Endometrial microvascular endothelial cells (primary cell): ENCODE results near the gene ACOXL. TPM values are rescaled to one million over a fixed set of nuclear protein-coding genes. Genes with fewer than 3 reads are reported as not detected.

Source experiments
- in situ Hi-C: cut with HindIII; loops from 2 replicates; pipeline ENCODE4 v1.10.0; 2017; ENCODE audit warnings: low sequenced_read_pairs, low pct_unique_long_range_greater_than_20kb; ENCODE audit errors: inconsistent ontology term
- total RNA-seq: library from RNA; depleted of rRNA; stranded (reverse); fragments of >200 nt; gene quantifications from one replicate; pipeline ENCODE4 v1.2.3, GENCODE V29; 2015; ENCODE audit errors: inconsistent ontology term

Gene ACOXL
- total RNA-seq, 1 donor from 2014 or later, result not detected

DNA sequence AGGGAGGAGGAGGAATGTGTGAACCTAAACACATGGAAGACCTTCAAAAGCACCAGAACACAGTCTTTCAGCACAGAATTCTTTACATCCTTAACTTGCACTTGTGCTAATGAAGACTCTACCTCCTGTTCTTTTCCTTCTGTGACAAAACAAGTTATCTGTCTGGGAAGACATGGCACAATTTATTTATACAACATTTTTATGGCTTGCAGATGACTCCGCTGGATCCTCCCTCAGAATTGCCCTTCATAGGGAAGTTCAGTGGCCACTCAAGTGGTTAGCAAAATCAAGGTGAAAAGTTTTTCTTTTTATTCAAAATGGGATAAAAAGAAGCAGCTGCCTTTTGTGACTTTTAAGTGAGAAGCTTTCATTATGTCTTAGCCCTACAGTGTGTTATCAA, 409.7 kb downstream of the ACOXL start:
- in situ Hi-C loops, result no loop called here

DNA sequence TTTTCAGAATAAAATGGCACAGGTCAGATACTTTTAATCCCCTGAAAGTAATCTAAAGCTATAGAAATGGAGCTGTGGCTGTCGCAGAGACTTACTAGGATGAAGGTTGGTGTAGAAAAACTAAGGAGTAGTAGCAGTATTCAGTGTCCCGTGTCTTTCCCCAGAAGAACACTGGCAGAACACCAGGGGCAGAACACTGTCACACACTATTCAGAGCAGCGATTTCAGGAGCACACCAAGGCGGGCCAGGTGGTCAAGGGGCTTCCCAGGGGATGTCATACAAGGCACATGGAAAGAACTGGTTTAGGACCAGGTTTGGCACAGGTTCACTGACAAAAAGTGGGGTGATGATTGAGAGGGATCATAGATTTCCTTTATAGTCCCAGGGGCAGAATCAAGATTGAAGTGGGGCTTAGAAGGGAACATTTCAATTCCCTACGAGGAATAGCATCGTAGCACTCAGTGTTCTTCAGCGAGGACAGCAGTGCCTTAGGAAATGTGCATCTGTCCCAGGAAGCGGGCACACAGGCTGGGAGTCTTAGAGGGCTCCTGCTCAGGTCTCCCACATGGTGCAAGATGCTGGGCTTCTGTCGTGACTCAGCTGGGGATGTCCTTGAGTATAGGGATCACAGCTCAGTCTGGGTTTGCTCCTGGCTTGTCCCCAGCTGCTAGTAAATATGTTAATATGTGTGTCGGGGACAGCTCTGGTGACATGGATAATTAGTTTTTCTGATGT, 410.9 kb downstream of the ACOXL start:
- in situ Hi-C loops, result no loop called here

DNA sequence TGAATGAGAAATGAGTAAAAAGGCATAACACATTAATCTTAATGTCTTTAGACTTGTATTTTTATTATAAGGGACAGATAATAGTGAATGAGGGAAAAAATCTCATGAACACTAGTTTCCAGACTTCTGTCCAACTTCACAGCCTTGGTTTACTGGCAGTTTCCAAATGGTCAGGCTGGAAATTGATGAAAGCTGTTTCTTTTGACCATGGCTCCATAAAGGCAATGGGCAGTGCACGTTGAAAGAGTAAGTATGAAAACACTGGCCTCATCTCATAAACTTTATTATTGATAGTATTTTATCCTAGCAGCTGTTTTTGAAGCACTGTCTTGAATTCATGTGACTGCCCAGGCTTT, 411.4 kb downstream of the ACOXL start:
- in situ Hi-C loops, result no loop called here

DNA sequence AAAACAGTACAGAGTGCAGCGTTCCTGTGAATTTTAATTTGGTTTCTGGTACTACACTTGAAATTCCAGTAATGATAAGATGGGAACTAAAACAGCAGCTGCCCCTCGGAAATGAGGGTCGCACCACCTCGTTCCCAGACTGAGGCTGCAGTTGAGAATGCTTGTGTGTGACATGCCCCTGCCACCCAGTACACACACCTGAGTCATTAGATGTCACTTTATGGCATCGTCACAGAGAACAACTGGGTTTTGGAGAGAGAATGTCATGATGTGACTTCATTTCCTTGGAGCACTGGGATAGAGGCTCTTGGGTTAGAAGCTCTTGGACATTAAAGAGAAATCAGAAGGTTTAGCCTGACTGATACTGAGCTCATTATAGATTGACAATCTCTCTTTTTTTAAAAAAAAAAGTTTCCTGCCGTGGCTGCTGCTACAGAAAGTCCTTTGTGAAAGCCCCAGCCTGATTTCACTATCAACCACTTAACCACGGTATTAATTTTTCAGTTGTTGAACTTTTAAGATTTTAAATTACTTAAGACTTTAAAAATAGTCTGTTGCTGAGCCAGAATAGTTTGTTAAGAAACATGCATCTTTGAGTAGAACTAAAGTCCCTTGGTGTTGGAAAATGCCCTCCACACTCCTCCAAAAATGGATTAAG, 412.9 kb downstream of the ACOXL start:
- in situ Hi-C loops, result no loop called here

DNA sequence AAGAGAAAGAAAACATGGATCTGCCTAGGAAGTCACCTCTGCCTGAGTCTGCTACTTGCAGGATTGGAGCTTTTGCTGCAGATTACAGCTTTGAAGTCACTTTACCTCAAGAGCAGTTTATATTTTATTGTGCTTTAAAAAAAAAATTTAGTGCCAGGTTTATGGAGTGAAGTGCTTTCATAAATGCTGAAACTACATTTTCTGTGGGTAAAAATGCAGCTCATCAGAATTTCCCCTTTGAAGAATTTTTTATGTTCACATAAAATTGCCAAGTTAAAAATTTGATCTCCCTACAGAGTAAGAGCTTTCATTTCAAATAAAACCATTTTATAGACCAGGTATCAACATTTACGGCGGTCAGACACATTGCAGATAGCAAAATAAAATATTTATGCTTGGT, 413.6 kb downstream of the ACOXL start:
- in situ Hi-C loops, result no loop called here

DNA sequence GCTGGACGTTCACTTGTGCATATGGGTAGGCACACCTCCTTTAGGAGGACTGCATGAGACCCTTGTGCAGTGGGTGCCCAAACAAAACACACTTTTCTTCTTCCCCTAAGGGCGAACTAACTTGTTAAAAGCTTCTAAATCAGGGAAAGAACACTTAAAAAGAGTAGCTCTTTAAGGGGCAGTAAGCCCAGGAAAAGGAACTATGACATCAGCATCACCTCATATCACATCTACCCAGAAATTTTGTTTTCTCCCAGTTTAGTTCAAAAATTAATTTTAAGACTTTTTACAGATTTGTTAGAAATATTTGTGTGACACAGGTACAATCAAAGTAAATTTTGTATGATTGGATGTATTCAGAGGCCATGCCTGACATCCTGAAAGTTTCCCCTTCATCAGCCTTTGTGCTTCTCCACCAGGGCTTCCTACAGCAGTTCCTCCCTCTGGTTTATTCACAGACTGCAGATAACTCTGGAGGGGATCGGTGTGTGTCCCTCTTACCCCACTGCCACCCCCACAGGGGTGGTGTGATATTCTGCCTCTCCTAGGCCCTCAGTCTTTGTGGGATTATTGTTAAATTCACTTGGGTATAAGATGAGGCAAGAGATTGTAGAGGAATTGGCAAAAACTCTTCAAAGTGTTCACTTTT, 416.0 kb downstream of the ACOXL start:
- in situ Hi-C loops, result no loop called here

DNA sequence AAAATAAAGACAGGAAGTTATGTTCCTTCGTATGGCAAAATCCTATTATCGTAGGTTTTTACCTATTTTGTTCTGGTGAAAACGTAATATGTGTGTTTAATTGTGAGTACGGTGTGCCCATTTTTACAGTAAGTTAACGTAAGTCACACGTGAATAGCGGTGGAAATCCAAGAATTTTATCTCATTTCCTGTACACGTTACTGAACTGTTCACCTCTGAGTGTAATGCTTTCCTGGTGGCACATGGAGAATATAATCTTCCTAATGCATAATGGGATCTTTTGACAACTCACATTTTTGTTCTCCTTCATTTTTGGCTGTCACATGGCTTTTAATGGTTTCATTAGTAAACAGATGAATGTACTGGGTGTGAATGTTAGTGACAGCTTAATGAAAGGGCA, 416.6 kb downstream of the ACOXL start:
- in situ Hi-C loops, result no loop called here

DNA sequence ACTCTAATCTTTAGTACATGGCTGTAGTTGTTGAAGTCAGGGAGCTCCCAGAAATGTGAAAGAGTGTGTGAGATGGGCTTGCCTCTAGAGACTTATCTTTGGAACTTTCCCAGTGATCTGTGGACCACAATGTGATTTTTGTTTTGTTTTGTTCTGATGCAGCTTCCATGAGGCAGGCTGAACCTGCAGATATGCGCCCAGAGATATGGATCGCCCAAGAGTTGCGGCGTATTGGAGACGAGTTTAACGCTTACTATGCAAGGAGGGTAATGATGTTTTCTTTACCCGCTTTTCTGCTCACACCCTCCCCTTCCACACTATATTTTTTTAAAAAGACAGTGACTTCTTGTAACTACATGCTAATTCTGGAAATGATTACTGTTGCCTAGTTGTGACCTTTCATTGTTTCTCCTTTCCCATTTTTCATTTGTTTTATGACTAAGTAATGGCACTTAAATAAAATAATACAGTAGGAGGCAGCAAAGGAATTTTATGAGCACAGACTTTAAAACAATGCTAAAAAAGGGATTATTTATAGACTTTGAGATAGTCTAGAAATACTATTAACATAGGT, 417.6 kb downstream of the ACOXL start:
- in situ Hi-C loops, result no loop called here

DNA sequence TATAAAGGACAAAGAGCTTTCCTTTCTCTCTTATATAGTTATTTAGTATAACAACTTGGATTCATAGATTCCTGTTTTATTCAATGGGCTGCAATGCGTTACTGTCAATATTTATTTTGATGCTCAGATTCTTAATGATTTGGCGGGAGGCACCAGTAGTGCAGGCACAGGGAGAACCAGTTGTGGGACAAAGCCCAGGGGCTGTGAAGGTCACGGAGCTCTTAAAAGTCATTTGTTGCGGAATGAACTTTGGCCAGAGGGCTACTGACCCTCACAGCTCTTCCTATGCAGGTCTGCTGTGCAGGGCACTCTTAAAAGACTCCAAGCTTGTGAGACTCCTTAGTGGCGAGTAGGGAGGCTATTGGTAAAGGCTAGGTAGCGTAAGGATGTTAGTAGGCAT, 422.4 kb downstream of the ACOXL start:
- in situ Hi-C loops, result no loop called here

DNA sequence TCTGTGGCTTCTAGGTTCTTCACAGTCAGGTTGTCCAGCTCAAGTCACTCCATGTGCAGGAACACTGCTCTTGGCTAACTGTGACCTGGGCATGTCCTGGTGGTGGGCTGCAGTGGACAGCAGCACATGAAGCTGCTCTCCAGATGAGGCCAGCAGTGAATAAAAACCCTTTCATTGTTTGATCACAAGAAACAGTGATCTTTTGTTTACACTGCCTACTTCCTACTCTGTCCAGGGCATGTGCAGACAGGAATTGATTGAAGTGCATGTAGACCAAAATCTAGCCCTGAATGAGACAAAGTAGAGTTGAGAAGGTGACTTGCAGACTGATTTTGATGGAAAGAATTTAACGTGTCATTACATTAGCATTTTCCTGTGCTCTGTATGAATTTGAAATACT, 423.2 kb downstream of the ACOXL start:
- in situ Hi-C loops, result no loop called here

DNA sequence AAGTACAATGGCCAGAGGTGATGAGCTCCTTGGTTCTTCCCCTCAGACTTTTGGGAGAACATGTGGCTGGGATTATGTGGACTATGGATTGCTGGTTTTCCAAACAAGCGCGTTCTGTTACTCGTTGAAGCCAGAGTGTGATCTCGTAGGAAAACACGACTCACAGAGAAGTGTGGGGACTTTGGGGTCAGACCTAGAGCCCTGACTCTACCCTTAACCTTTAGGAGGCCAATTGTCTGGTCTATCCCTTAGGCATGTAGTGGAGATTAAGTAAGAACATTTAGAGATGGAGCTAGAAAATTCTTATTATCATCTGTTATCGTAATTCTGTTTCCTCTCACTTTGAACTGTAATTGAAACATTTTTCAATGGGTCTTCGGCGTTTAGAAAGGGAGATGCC, 424.2 kb downstream of the ACOXL start:
- in situ Hi-C loops, result no loop called here

DNA sequence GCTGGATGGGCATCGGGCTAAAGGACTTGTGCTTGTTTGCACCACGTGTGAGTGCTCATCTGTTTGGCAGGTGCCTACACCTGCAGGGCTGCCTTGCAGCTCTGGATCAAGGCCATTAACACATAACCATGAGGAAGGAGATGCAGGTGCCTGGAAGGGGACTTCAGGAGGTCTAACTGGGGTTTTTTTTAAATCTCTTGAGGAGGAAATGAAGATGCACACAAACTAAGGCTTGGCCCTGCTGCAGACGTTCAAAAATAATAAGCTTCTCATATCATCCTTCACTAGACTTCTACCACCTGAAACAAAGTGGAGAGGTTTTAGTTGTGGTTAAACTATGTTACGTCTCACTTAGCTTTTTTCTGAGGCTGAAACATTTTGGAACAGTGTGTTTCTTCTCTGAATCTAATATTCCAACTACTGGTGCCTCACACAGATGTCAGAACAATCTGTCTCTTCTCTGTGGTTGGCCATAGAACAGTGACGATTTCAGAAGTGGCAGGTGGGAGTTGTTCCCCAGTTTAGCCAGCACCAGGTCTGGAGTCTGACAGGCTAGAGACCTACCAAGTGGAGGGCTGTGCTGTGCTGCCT, 424.8 kb downstream of the ACOXL start:
- in situ Hi-C loops, result no loop called here

DNA sequence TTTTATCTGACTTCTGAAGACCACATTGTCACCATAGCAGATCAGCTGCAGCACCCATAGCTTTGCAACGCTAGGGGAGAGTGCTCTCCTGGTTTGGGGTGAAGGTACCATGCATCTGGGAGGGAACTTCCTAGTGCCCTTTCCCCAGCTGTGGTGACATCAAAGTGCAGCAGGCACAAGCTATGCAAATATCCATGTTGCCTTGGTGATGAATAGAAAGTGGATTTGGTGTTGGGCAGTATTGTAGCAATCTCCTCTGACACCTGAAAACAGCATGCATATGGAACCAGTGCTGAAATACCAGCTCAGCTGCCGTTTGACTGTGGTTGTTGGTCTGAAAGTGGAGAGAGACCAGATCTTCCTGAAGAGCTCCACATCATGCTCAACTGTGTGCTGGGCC, 425.4 kb downstream of the ACOXL start:
- in situ Hi-C loops, result no loop called here

DNA sequence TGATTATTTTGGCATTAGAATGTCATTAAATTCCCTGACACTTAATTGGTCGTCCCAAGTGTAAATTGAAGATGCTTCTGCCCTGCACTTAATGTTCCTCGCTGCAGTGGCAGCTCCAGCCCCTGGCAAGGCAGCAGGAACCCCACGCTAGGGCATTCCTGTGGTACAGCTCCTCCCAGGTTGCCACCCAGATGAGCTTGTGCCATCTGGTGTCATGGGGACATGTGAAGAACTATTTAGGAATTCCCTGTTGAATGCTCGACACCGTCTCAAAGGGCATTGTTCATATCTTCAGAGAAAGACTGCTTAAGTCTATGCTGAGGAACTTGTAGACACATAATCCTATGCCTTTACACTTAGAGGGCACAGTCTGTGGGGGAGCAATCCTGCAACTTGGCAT, 427.3 kb downstream of the ACOXL start:
- in situ Hi-C loops, result no loop called here

DNA sequence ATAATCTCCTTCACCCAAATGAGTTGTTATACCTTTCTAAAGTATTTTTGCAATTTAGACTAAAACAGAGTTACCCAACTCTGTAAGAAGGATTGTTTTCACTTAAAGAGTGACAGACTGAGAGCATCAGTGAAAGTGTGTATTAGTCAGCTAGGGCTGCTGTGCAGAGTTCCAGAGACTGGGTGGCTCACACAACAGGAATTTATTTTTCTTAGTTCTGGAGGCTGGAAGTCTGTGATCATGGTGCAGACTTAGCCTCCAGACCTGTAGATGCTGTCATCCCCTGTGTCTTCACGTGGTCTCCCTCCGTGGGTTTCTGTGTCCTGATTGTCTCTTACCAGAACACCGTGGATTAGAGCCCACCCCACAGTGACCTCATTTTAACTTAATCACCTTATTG, 428.4 kb downstream of the ACOXL start:
- in situ Hi-C loops, result no loop called here

DNA sequence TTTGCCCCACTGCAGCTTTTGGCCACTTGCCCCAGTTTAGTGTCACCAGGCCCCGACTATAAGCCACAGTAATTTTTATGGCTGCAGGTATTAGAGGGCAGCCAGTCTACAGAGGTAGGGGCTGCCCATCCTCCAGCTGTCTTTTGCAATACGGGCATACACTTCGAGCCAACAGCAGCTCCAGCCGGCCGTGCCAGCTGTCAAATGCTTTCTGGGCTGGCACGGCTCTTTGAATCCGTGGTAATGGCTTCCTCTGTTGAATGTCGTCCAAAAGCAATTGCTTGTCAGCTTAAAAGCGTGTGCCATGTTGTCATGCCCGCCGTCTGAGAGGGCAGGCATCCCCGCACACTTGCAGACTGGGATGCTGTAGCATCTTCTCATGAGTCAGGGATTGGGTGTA, 429.6 kb downstream of the ACOXL start:
- in situ Hi-C loops, result no loop called here

DNA sequence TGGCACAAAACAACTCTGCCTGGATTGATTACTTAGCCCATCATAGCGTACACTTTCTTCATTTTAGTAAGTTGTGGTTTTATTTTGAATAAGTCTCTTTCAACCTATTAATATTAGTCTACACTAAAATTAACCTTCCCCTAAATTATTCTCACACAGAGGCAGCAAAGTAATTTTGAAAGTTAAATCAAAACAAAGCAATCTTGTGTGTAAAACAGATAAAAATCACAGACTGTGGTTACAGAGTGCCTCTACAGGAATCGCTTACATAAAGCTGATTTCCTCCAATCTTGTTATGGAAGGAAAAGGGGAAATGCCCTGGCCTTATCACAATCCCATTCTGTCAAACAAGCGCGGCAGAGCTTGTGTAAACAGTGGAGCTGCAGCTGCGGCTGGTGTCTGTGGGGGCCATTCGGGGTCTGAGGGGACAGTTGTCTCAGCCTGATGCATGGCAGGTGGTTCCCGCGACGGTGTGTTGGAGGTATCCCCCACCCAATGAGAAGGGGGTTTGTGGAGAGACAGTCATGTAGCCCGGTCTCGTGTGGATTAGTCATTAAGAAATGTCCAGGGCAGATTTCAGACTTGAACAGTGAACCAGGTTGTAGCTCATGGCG, 430.5 kb downstream of the ACOXL start:
- in situ Hi-C loops, result no loop called here

DNA sequence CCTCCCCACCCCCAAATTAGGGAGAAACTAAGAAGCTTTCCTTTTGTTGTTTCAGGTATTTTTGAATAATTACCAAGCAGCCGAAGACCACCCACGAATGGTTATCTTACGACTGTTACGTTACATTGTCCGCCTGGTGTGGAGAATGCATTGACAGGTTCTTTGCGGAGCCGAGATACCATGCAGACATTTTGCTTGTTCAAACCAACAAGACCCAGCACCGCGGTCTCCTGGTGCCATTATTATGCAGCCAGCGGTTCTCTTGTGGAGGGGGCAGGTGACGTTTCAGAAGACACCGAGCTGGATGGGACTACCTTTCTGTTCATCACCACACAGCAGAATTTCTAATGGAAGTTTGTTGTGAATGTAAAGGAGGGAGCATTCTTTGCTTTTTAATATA, 431.7 kb downstream of the ACOXL start:
- in situ Hi-C loops, result no loop called here

DNA sequence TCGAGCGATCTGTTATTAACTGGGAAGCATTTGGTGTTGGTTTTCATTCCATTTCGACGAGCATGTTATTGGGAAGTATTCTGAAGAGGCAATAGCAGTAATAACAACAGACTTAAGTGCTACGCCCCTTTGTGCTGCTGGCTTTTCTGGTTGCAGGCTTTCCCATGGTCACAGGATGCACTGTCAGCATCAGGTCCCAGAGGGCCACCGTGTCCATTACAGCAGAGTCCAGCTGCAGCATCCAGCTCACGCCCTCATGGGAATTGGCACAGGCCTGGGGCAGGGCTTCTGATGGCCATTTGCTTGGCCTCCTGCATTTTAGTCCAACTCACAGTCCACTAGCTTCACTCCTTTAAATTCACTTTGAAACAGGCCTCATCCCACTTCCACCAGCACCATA, 432.7 kb downstream of the ACOXL start:
- in situ Hi-C loops, result no loop called here
